TTC549 (cell line): ENCODE results near the gene ZCCHC4.

ENCODE experiments used
- FAIRE-seq: peaks from 2 replicates; lab custom pipeline; 2012; peaks lifted over from hg19 to GRCh38; lab: Jason Lieb, UNC

Gene ZCCHC4

GRCh38 chr4:25378437-25378743, 65.8 kb downstream of the ZCCHC4 start:
- FAIRE-seq: no peak

- FAIRE-seq: no peak
Observed at GRCh38 chr4:25379591-25379990, 67.0 kb downstream of the ZCCHC4 start.

GRCh38 chr4:25383647-25384046, 71.1 kb downstream of the ZCCHC4 start:
- no peak for FAIRE-seq

DNA sequence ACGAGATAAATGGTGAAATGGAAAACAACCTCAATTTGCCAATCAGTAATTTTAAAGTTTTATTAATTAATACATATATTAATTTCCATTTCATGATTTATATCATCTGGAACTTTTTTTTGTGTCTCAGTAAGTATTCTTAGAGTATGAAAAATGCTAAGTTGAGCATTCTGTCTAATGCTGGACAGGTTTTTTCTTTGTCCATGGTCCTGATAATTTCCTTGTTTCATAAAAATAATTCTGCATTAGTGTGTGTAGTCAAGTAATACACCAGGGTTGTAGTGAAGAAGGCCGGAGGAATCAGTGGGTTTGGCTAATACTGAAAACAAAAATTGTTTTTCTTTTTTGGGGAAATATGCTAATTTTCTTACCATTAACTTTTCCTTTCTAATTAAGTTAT, 74.4 kb downstream of the ZCCHC4 start:
- FAIRE-seq: no peak

GRCh38 chr4:25397305-25397704, 84.7 kb downstream of the ZCCHC4 start:
- FAIRE-seq: no peak

DNA sequence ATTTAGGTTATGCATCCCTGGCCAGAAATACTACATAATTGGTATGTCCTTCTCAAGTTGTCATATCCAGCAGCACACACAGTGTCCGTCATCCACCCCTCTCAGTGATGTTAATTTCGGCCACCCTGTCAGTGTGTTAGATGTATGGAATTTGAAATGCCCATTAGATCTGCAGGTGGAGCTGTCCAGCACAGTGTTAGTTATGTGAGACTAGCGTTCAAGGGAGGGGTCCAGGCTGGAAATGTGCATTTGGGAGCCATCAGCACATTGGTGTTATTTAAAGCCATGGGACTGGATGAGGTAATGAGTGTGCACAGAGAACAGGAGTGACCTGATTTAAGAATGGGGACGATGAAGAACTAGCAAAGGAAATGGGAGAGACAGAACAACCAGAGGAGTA, 86.9 kb downstream of the ZCCHC4 start:
- no peak for FAIRE-seq

- no peak for FAIRE-seq
Observed at GRCh38 chr4:25401066-25401465, 88.5 kb downstream of the ZCCHC4 start.

GRCh38 chr4:25402521-25402920, 89.9 kb downstream of the ZCCHC4 start:
- FAIRE-seq: no peak

GRCh38 chr4:25403699-25404098, 91.1 kb downstream of the ZCCHC4 start:
- FAIRE-seq: no peak

GRCh38 chr4:25405453-25405852, 92.9 kb downstream of the ZCCHC4 start:
- no peak for FAIRE-seq

GRCh38 chr4:25406081-25406692, 93.6 kb downstream of the ZCCHC4 start:
- no peak for FAIRE-seq

GRCh38 chr4:25410820-25411529, 98.4 kb downstream of the ZCCHC4 start:
- FAIRE-seq: no peak

- no peak for FAIRE-seq
Observed at GRCh38 chr4:25413261-25413660, 100.7 kb downstream of the ZCCHC4 start.

- no peak for FAIRE-seq
Observed at GRCh38 chr4:25417014-25417413, 104.4 kb downstream of the ZCCHC4 start.
